GM19238 (cell line): ENCODE measurements around the gene INCENP.
"Not testable (repeated sequence)": the region's sequence is repeated elsewhere in the genome, so short reads cannot be mapped to it uniquely, and the experiment has no call there.

Source experiments
- DNase-seq: peaks from one replicate; pipeline ENCODE4 v3.0.0; 2011; ENCODE audit warnings: low spot score; ENCODE audit not compliant: insufficient read length

The INCENP gene

DNA sequence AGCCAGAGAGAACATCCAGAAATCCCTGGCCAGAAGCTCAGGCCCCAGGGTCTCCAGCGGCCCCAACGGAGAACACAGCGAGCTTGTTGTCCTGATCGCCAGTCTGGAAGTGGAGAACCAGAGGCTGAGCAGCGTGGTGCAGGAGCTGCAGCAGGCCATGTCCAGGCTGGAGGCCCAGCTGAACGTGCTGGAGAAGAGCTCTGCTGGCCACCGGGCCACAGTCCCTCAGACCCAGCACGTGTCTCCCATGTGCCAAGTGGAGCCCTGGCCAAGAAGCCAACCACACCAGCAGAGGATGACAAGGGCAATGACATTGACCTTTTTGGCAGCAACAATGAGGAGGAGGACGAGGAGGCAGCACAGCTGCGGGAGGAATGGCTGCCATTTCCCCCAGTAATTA is 45.6 kb downstream of the INCENP start:
- no peak for DNase-seq

- no peak for DNase-seq
Observed at GRCh38 chr11:62169935-62170334, 46.1 kb downstream of the INCENP start.

GRCh38 chr11:62171261-62171723 is 47.5 kb downstream of the INCENP start:
- DNase-seq, result peak; percentile 18

DNA sequence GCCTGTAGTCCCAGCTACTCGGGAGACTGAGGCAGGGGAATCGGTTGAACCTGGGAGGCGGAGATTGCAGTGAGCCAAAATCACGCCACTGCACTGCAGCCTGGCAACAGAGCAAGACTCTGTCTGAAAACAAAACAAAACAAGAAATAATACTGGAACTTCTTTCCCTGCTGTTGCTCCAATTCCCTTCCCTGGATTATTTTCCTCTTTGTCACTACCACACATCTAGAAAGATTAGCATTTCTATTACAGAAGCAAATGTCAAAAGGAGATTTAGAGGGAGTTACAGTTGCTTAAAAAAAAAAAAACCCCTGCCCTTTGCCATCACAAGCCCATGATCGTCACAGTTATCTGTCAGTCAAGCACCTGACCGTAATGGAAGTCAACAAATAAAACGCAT is 48.5 kb downstream of the INCENP start:
- DNase-seq, result no peak

DNA sequence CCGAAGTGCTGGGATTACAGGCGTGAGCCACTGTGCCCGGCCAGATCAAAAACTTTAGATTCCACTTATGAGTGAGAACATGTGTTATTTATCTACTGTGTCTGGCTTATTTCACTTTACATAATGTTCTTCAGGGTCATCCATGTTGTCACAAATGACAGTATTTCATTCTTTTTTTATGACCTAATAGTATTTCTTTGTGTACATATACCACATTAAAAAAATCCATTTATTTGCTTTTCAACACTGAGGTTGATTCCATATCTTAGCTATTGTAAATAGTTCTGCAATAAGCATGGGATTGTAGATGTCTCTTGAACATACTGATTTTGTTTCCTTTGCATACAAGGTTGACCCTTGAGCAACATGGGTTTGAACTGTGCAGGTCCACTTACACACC is 53.0 kb downstream of the INCENP start:
- no peak for DNase-seq

DNA sequence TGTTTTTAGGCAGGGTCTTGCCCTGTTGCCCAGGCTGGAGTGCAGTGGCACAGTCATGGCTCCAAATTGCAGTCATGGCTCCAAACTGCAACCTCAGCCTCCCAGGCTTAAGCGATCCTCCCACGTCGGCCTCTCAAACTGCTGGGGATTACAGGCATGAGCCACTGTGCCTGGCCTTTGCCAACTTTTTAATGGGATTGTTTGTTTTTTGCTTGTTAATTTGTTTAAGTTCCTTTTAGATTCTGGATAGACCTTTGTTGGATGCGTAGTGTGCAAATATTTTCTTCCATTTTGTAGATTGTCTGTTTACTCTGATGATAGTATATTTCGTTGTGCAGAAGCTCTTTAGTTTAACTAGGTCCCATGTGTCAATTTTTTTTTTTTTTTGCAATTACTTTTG is 56.2 kb downstream of the INCENP start:
- no peak for DNase-seq

GRCh38 chr11:62181097-62181496 is 57.3 kb downstream of the INCENP start:
- DNase-seq, result no peak

- no peak for DNase-seq
Observed at GRCh38 chr11:62182147-62182891, 58.5 kb downstream of the INCENP start.

DNA sequence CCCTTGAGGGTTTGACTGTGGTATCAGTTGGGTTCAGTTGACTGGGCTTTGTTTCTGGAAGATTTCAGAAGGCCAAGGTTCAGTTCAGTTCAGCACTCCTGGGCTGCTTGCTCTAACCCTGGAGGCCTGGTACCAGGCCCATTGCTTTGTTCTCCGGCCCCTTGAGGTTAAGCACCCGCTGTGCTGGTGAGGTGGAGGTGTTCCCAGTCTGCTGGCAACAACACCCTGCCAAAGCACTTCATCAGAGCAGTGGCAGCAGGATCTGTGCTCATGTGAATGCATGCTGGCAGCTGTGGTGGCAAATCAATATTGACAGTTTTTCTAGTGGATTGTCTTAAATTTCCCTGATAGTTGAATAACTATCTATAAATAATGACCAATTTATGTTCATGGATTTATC is 62.4 kb downstream of the INCENP start:
- DNase-seq, result no peak

DNA sequence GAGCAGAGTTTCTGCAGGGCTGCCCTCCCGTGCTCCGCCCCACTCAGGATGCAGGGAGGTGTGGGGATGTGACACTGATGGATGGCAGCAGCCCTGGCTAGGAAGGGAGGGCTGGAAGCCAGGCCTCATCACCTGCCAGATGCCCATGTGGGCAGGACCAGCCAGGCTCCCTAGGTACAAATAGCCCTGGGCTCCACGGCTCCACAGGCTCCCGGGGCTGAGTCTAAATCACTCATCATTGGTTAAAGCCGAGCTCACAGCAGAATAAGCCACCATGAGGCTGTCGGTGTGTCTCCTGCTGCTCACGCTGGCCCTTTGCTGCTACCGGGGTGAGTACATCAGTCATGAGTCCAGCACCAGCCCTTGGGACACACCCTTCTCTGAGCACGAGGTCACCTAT is 66.2 kb downstream of the INCENP start, which contains the start of gene SCGB1D1:
TSS of gene SCGB1D1 (plus strand) at position 206 of the 400 bp plus-strand sequence. CDS start at position 275, 69 bp downstream.
- DNase-seq, result no peak

DNA sequence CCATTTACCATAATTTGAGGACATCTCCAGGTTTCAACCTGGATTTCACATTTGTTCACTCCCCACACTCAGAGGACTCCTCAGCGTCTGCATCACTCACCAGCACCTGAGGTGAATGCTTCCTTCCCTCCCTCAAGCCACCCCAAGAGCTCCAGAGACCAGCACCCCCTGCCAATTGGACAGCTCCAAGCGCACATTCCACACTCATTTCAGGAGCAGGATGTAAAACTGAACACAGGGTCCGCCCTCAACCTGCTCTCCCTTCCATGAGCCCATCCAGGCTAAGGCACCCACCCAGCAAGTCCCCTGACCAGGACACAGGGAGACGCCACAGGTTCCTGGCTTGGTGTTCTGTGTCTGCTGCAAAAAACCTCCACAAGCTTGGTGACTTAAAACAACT is 70.1 kb downstream of the INCENP start:
- no peak for DNase-seq

DNA sequence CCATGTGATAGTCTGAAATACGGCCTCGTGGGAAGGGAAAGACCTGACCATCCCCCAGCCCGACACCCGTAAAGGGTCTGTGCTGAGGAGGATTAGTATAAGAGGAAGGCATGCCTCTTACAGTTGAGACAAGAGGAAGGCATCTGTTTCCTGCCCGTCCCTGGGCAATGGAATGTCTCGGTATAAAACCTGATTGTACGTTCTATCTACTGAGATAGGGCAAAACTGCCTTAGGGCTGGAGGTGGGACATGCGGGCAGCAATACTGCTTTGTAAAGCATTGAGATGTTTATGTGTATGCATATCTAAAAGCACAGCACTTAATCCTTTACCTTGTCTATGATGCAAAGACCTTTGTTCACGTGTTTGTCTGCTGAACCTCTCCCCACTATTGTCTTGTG is 71.2 kb downstream of the INCENP start:
- not testable (repeated sequence) for DNase-seq

GRCh38 chr11:62195945-62196344 is 72.1 kb downstream of the INCENP start:
- DNase-seq, result no peak

GRCh38 chr11:62197400-62197799 is 73.6 kb downstream of the INCENP start:
- not testable (repeated sequence) for DNase-seq

DNA sequence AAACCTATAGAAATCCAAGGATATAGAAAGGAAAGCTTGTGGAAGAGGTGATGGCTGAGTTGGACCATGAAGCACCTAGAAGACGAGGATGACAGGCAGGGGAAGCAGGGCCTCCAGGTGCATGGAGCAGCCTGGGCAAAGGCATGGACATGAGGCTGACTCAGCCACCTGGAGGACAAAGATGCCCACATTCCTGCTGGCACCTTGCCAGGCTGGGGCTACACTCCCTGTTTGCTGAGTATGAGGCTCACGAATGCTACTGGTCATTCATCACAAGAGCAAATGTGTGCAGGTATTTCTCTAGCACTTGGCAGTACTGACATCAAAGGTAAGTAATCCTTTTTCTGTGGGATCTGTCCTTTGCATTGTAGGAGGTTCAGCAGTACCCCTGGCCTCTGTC is 77.6 kb downstream of the INCENP start:
- no peak for DNase-seq
